T-helper 2 cell treated with Interferon-gamma antibody and Interleukin-4, amounts not matched to agents 5 μg/mL and 100 μg/mL, for 36 hours (primary cell): ENCODE results near the gene MADD.
A peak's percentile ranks its signal among the peaks of the same experiment; 100 is the strongest.

Source experiments
- DNase-seq: peaks from one replicate; pipeline ENCODE4 v3.0.0; 2021; ENCODE audit warnings: low spot score
- H3K27ac Mint-ChIP-seq: one replicate; pipeline ENCODE4 v1.8.0; 2021; ENCODE audit warnings: mild to moderate bottlenecking, mixed read lengths
- H3K27me3 Mint-ChIP-seq: one replicate; pipeline ENCODE4 v1.8.0; 2021; ENCODE audit warnings: low read depth, mixed read lengths
- H3K36me3 Mint-ChIP-seq: one replicate; pipeline ENCODE4 v1.8.0; 2021; ENCODE audit warnings: low read depth, mixed read lengths
- H3K4me1 Mint-ChIP-seq: one replicate; pipeline ENCODE4 v1.8.0; 2021; ENCODE audit warnings: low read depth, mixed read lengths
- H3K4me3 Mint-ChIP-seq: one replicate; pipeline ENCODE4 v1.8.0; 2022; ENCODE audit warnings: mild to moderate bottlenecking, moderate library complexity, mixed read lengths
- H3K9me3 Mint-ChIP-seq: one replicate; pipeline ENCODE4 v1.8.0; 2021; ENCODE audit warnings: mixed read lengths

Gene MADD

DNA sequence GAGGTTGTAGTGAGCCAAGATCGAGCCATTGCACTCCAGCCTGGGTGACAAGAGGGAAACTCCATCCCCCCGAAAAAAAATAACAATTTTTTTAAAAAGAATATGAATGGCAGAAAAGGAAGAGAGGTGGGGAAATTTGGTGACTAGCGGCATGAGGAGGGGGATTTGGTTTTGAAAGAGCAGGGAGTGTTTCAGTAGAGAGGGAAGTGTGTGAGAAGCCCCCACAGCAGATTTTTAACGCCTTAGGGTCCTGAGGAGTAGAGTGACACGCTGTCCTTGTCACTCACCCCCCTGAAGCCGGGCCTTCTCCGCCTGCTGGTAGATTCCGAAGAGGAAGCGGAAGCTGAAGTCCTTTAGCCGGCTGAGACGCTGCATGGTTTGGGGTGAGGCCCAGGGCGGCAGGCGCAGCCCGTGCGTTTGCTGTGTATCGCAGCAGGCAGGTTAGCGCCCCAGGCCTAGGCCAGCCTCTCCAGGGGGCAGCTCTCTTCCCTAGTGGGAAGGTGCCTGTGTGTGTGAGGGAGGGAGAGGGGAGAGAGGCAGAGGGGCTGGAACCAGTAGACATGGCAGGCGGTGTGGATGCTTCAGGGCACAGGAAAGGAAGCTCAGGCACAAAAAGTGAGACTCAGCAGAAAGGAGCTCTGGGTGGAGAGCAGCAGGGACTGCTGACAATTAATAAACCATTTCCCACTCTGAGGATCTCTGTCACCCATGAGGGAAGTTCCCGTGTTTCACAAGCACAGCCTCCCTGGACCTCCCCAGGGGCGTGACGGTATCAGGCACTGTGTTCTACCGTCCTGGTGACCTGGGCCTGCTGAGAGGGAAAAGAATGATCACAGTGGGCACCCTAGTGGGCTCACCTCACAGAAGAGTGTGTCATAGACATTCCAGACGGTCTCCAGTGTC, 25.2 kb upstream of the MADD start:
- no peaks in the 10 kb centered on the region for H3K9me3 Mint-ChIP-seq
- H3K27me3 Mint-ChIP-seq = no peaks in the 10 kb centered on the region
- H3K4me3 Mint-ChIP-seq = no peak overlapping the region
- H3K4me1 Mint-ChIP-seq = peaks cover 24% of the 10 kb centered on the region
- H3K27ac Mint-ChIP-seq = no peak overlapping the region
- DNase-seq = no peak
- peaks cover 44% of the 10 kb centered on the region for H3K36me3 Mint-ChIP-seq

GRCh38 chr11:47245611-47246357, 24.1 kb upstream of the MADD start:
- H3K36me3 Mint-ChIP-seq = peaks cover 38% of the 10 kb centered on the region
- DNase-seq = no peak
- no peaks in the 10 kb centered on the region for H3K27me3 Mint-ChIP-seq
- H3K27ac Mint-ChIP-seq = no peak overlapping the region
- H3K4me3 Mint-ChIP-seq = no peak overlapping the region
- no peaks in the 10 kb centered on the region for H3K9me3 Mint-ChIP-seq
- H3K4me1 Mint-ChIP-seq = peaks cover 25% of the 10 kb centered on the region

- Mint-ChIP-seq H3K4me3 (peak overlapping the region; percentile 99), H3K4me1 (peaks cover 24% of the 10 kb centered on the region), H3K36me3 (peaks cover 24% of the 10 kb centered on the region), H3K9me3 (no peaks in the 10 kb centered on the region), H3K27me3 (no peaks in the 10 kb centered on the region), H3K27ac (peak overlapping the region; percentile 95)
- no peak for DNase-seq
Measured at GRCh38 chr11:47247502-47247901, 22.4 kb upstream of the MADD start.

DNA sequence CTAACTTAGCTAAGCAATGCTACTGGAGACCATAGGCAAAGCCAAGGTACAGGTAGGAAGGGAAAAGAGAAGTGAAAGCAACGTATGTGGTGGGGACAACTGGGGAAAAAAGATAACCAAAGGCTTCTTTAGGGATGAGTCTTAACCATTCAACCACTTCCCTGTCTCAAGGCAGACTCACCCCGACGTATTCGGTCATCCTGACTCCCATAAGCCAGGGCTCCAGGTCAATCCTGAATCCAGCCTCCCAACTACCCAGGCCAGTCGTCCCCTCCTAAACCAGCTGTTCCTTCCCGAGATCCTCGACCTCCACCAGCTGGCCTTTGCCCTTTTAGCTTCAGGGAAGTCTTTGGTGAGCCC, 21.6 kb upstream of the MADD start:
- H3K36me3 Mint-ChIP-seq = peaks cover 21% of the 10 kb centered on the region
- H3K4me3 Mint-ChIP-seq = peak overlapping the region; percentile 99

GRCh38 chr11:47248664-47249377, 21.1 kb upstream of the MADD start, which contains the start of gene ACP2:
Gene ACP2 (minus strand): TSS chr11:47248814. CDS start chr11:47248789, 25 bp downstream.
- H3K9me3 Mint-ChIP-seq = no peaks in the 10 kb centered on the region
- peaks cover 17% of the 10 kb centered on the region for H3K36me3 Mint-ChIP-seq
- peak; percentile 85 for DNase-seq
- no peaks in the 10 kb centered on the region for H3K27me3 Mint-ChIP-seq
- H3K4me3 Mint-ChIP-seq = peak within 1 kb of the TSS; percentile 99
- H3K4me1 Mint-ChIP-seq = peaks cover 22% of the 10 kb centered on the region
- peak within 1 kb of the TSS; percentile 95 for H3K27ac Mint-ChIP-seq

More for the DNA sequence above, 21.6 kb upstream of the MADD start:
- no peak for DNase-seq
- Mint-ChIP-seq H3K27ac (peak overlapping the region; percentile 95), H3K27me3 (no peaks in the 10 kb centered on the region), H3K4me1 (peaks cover 22% of the 10 kb centered on the region), H3K9me3 (no peaks in the 10 kb centered on the region)

- H3K36me3 Mint-ChIP-seq = peaks cover 16% of the 10 kb centered on the region
Measured at GRCh38 chr11:47249378-47249715, 20.6 kb upstream of the MADD start.

GRCh38 chr11:47251751-47252150, 18.2 kb upstream of the MADD start:
- no peak for DNase-seq
- Mint-ChIP-seq H3K4me1 (peaks cover 17% of the 10 kb centered on the region), H3K27ac (no peak overlapping the region), H3K36me3 (peaks cover 7% of the 10 kb centered on the region), H3K27me3 (no peaks in the 10 kb centered on the region), H3K9me3 (no peaks in the 10 kb centered on the region), H3K4me3 (no peak overlapping the region)

More at GRCh38 chr11:47249378-47249715, 20.6 kb upstream of the MADD start:
- H3K4me3 Mint-ChIP-seq = peak overlapping the region; percentile 99
- H3K27ac Mint-ChIP-seq = peak overlapping the region; percentile 95
- H3K4me1 Mint-ChIP-seq = peaks cover 22% of the 10 kb centered on the region
- DNase-seq = no peak
- no peaks in the 10 kb centered on the region for H3K9me3 Mint-ChIP-seq
- no peaks in the 10 kb centered on the region for H3K27me3 Mint-ChIP-seq

GRCh38 chr11:47253660-47254059, 16.3 kb upstream of the MADD start:
- no peak overlapping the region for H3K27ac Mint-ChIP-seq
- peaks cover 9% of the 10 kb centered on the region for H3K4me1 Mint-ChIP-seq
- H3K4me3 Mint-ChIP-seq = no peak overlapping the region

DNA sequence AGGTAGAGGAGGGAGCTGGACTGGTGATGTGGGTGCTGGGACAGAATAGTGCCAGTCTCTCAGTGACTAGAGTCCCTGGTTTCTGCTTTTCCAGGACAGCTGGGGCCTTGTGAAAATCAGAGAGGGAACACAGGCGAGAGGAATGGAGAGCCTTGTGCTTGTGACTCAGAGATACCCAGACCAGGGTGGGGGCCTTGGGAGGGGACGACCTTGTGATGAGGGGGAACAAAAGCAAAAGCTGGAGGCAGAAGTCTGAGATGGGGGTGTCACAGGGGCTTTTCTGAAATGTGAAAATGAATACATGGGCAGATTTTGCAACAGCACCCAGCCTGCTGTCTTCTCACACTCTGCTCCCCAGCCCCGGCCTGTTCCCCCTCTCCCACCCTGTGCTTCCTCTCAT, 15.5 kb upstream of the MADD start:
- no peaks in the 10 kb centered on the region for H3K36me3 Mint-ChIP-seq
- H3K4me1 Mint-ChIP-seq = peaks cover 12% of the 10 kb centered on the region
- H3K27ac Mint-ChIP-seq = no peak overlapping the region
- no peak for DNase-seq
- H3K4me3 Mint-ChIP-seq = no peak overlapping the region
- no peaks in the 10 kb centered on the region for H3K27me3 Mint-ChIP-seq
- no peaks in the 10 kb centered on the region for H3K9me3 Mint-ChIP-seq

More at GRCh38 chr11:47253660-47254059, 16.3 kb upstream of the MADD start:
- Mint-ChIP-seq H3K27me3 (no peaks in the 10 kb centered on the region), H3K36me3 (no peaks in the 10 kb centered on the region), H3K9me3 (no peaks in the 10 kb centered on the region)
- no peak for DNase-seq

GRCh38 chr11:47256374-47256773, 13.6 kb upstream of the MADD start:
- H3K4me1 Mint-ChIP-seq = peaks cover 11% of the 10 kb centered on the region
- no peaks in the 10 kb centered on the region for H3K36me3 Mint-ChIP-seq
- no peaks in the 10 kb centered on the region for H3K9me3 Mint-ChIP-seq
- no peak overlapping the region for H3K27ac Mint-ChIP-seq
- no peak overlapping the region for H3K4me3 Mint-ChIP-seq
- H3K27me3 Mint-ChIP-seq = no peaks in the 10 kb centered on the region
- DNase-seq = no peak

- no peaks in the 10 kb centered on the region for H3K36me3 Mint-ChIP-seq
Measured at GRCh38 chr11:47257177-47257516, 12.8 kb upstream of the MADD start.

GRCh38 chr11:47257517-47258316, 12.2 kb upstream of the MADD start, which contains the start of gene NR1H3:
Gene NR1H3 (plus strand): TSS chr11:47257996. CDS start chr11:47259217, 1,221 bp downstream.
- Mint-ChIP-seq H3K4me1 (peaks cover 11% of the 10 kb centered on the region), H3K36me3 (no peaks in the 10 kb centered on the region), H3K4me3 (no peak within 1 kb of the TSS), H3K27ac (no peak within 1 kb of the TSS), H3K9me3 (no peaks in the 10 kb centered on the region), H3K27me3 (no peaks in the 10 kb centered on the region)
- DNase-seq = no peak

More at GRCh38 chr11:47257177-47257516, 12.8 kb upstream of the MADD start:
- no peak overlapping the region for H3K4me3 Mint-ChIP-seq
- no peaks in the 10 kb centered on the region for H3K27me3 Mint-ChIP-seq
- peaks cover 11% of the 10 kb centered on the region for H3K4me1 Mint-ChIP-seq
- no peak for DNase-seq
- no peak overlapping the region for H3K27ac Mint-ChIP-seq
- no peaks in the 10 kb centered on the region for H3K9me3 Mint-ChIP-seq

DNA sequence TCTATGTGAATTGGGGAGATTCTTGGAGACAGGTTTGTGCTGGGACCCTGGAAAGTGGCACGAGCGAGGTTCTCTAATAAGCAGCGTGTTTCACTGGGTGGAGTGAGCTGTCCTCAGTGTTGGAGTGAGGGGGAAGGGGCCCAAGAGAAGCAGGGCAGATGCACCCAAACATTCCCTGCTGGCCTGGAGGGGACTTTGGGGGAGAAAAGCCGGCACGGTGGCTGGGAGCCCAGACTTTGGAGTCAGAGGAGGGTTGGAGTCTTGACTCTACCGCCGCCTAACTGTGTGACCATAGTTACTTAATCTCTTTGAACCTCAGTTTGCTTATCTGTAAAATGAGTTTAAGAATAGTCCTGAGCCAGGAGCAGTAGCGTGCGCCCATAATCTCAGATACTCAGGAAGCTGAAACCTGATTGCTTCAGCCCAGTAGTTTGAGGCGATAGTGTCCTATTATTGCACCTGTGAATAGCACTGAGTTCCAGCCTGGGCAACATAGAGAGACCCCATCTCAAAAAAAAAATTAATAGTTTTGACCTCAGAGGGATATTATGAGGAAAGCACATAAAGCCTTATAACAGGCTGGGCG, 11.5 kb upstream of the MADD start:
- H3K36me3 Mint-ChIP-seq = no peaks in the 10 kb centered on the region
- peaks cover 11% of the 10 kb centered on the region for H3K4me1 Mint-ChIP-seq
- H3K9me3 Mint-ChIP-seq = no peaks in the 10 kb centered on the region
- H3K27ac Mint-ChIP-seq = no peak overlapping the region
- no peak for DNase-seq
- H3K4me3 Mint-ChIP-seq = no peak overlapping the region
- no peaks in the 10 kb centered on the region for H3K27me3 Mint-ChIP-seq
